ENCODE results near the gene GSS. TPM values are rescaled to one million over a fixed set of nuclear protein-coding genes. Genes with fewer than 3 reads are reported as not detected.

GSS gene
- total RNA-seq, 4 donors from 2014 or later: 14.1 to 33.0 (median 23.8) TPM

DNA sequence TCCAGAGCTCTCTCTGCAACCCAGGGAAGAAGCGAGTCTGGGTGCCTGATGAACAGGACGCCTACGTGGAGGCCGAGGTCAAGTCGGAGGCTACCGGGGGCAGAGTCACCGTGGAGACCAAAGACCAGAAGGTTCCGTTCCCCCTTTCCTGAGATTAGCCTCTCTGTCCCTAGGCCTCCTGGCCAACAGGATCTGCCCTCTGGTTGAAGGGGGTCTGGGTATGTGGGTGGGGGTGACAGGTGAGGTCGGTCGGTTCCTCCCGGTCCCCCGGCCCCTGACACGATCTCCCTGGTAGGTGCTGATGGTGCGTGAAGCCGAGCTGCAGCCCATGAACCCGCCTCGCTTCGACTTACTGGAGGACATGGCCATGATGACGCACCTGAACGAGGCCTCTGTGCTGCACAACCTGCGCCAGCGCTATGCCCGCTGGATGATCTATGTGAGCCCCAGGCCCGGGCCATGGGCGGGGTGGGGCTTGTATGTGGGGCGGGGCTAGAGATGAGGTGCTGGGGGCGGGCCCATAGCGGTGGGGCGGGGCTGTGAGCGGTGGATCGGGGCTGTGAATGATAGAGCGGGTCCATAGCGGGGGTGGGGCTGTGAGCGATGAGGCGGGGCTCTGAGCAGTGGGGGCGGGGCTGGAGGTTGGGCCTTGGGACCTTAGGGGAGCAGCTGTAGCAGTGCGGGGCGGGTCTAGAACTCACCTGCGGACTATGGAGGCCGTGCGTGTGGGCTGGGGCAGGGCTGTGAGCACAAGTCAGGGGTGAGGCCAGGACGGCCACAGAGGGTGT is 24.0 kb upstream of the GSS start:
- no peaks in the 10 kb centered on the region for H3K36me3 ChIP-seq
- H3K4me1 ChIP-seq: peaks cover 41 to 46% of the 10 kb centered on the region in 2 donors
- in situ Hi-C loops (cut with MboI; ENCODE audit: low sequenced_read_pairs in 4 of 4) (no loop called here), intact Hi-C loops (cut with DNase I; ENCODE audit: low total_unique reads) (loop anchor here (2.0 kb wide), 2 partner anchors 29 to 41 kb away; no protein-coding TSS in a partner anchor)
- H3K4me3 ChIP-seq: no peak overlapping the region
- H3K27ac ChIP-seq: peak overlapping the region; percentile 89 to 99 (median 94)
- DNase-seq (peak; percentile 51 to 85), ATAC-seq (peak in 1 of 2 donors; percentile 12)
- H3K9me3 ChIP-seq: no peaks in the 10 kb centered on the region
- H3K27me3 ChIP-seq: peaks cover 0 to 7% (median 0%) of the 10 kb centered on the region in 3 donors
- peak in 1 of 2 donors; percentile 64 for TF ChIP-seq POLR2A (IDR thresholded peaks at IDR 0.05)
- TF ChIP-seq, protein P1, sequence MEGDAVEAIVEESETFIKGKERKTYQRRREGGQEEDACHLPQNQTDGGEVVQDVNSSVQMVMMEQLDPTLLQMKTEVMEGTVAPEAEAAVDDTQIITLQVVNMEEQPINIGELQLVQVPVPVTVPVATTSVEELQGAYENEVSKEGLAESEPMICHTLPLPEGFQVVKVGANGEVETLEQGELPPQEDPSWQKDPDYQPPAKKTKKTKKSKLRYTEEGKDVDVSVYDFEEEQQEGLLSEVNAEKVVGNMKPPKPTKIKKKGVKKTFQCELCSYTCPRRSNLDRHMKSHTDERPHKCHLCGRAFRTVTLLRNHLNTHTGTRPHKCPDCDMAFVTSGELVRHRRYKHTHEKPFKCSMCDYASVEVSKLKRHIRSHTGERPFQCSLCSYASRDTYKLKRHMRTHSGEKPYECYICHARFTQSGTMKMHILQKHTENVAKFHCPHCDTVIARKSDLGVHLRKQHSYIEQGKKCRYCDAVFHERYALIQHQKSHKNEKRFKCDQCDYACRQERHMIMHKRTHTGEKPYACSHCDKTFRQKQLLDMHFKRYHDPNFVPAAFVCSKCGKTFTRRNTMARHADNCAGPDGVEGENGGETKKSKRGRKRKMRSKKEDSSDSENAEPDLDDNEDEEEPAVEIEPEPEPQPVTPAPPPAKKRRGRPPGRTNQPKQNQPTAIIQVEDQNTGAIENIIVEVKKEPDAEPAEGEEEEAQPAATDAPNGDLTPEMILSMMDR (IDR thresholded peaks at IDR 0.05 in 4 of 5, conservative IDR thresholded peaks at IDR 0.05 in 1 of 5): no peak

DNA sequence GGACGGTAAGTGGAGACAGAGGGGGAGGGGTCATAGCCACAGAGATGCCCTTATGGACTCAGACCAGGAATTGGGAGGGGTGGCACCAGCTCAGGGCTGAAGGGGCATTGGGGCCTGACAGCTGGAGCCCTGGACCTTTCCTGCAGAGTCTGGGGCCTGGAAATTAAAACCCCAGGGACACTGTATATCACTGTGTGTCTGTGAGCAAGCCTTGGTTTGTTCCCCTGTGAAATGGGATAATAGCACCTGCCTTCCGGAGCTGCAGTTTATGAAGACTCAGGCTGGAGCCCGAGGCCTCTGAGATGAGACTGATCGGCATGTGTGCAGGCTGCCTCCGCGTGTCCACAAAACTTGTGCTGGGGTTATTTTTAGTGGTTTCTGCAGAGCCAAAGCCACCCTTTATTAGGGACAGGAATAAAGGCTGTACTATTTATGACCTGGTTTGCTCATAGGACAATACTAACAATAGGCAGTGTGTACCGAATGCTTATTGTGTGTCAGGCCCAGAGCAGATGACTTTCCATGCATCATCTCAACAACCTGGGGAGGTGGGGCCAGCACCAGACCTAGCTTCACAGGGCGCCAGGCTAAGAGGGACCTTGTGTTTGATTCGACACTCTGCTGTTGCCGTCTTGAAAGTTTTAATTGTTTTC is 22.6 kb upstream of the GSS start:
- peak; percentile 69 to 82 for TF ChIP-seq POLR2A (IDR thresholded peaks at IDR 0.05)
- TF ChIP-seq, protein P1 (IDR thresholded peaks at IDR 0.05 in 4 of 5, conservative IDR thresholded peaks at IDR 0.05 in 1 of 5): no peak
- peak; percentile 74 to 85 for DNase-seq

DNA sequence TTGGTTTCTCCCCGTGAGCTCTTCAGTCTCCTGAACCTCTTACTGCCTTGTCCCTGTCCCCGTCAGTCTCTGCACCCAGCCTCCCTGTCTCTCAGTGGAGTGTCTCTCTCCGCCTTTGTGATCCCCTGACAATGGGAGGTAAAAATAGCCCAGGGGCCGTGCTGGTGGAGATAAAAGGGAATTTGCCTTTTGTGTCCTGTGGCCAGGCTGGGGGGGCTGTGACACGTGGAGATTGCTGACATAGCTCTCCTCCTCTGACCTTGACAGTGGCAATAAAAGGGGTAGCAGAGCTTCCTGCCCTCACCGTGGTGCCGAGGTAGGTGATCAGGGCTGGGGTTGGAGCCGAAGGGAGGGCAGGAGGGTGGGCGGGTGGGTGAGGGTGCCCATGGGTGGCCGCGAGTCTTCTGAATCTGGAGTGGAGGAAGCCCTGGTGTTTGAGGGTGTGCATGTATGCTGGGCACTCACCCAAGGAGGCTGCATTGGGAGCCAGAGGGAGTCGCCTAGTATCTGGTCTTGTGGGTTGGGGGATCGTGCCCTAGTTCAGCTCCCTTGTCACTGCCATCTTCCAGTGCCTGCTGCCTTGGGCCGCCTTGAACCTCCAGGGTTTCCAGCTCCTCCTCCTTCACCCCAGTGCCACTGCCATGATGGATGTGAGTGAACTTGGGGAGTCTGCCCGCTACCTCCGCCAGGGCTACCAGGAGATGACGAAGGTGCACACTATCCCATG is 21.9 kb upstream of the GSS start:
- TF ChIP-seq, protein P1 (IDR thresholded peaks at IDR 0.05 in 4 of 5, conservative IDR thresholded peaks at IDR 0.05 in 1 of 5): no peak
- TF ChIP-seq POLR2A (IDR thresholded peaks at IDR 0.05): no peak
- DNase-seq: peak in 1 of 2 donors; percentile 38
- peak in 1 of 2 donors; percentile 6 for ATAC-seq
- Histone ChIP-seq H3K9me3 (no peaks in the 10 kb centered on the region), H3K27ac (peak overlapping the region; percentile 89 to 99 (median 94)), H3K27me3 (no peaks in the 10 kb centered on the region), H3K4me3 (no peak overlapping the region), H3K4me1 (peaks cover 27 to 28% of the 10 kb centered on the region in 2 donors), H3K36me3 (no peaks in the 10 kb centered on the region)
- in situ Hi-C loops (cut with MboI; ENCODE audit: low sequenced_read_pairs in 4 of 4): no loop called here
- intact Hi-C loops (cut with DNase I; ENCODE audit: low total_unique reads): loop anchor here (2.0 kb wide), 2 partner anchors 31 to 43 kb away; no protein-coding TSS in a partner anchor

More for the DNA sequence above, 22.6 kb upstream of the GSS start:
- peak; percentile 86 for ATAC-seq
- H3K4me1 ChIP-seq: peaks cover 34 to 35% of the 10 kb centered on the region in 2 donors
- H3K9me3 ChIP-seq: no peaks in the 10 kb centered on the region
- in situ Hi-C loops (cut with MboI; ENCODE audit: low sequenced_read_pairs in 4 of 4) (no loop called here), intact Hi-C loops (cut with DNase I; ENCODE audit: low total_unique reads) (loop anchor here (2.0 kb wide), 2 partner anchors 31 to 43 kb away; no protein-coding TSS in a partner anchor)
- no peaks in the 10 kb centered on the region for H3K36me3 ChIP-seq
- no peaks in the 10 kb centered on the region for H3K27me3 ChIP-seq
- peak overlapping the region; percentile 89 to 99 (median 94) for H3K27ac ChIP-seq
- no peak overlapping the region for H3K4me3 ChIP-seq

DNA sequence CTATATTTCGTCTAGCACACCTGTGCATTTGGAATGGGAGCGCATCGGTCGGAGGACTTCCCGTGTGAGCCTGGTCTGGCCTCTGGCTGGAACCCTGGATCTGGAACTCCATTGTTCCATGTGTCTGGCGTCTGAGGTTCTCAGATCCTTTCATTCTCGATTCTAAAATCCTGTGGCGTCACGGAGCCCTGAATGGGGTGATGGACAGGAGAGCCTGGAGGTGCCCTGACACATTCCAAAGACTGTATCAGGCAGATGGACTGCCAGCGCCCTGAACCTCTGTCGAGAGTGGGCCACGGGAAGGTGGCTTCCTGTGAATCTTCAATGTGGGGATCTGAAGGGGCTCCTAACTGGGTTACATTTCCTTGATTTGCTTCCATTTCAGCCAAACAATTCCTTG is 20.7 kb upstream of the GSS start:
- intact Hi-C loops (cut with DNase I; ENCODE audit: low total_unique reads) (no loop called here), in situ Hi-C loops (cut with MboI; ENCODE audit: low sequenced_read_pairs in 4 of 4) (no loop called here)
- DNase-seq: no peak
- H3K9me3 ChIP-seq: no peaks in the 10 kb centered on the region
- no peak for ATAC-seq
- H3K4me1 ChIP-seq: peaks cover 18 to 19% of the 10 kb centered on the region in 2 donors
- H3K4me3 ChIP-seq: no peak overlapping the region
- TF ChIP-seq, protein P1 (IDR thresholded peaks at IDR 0.05 in 4 of 5, conservative IDR thresholded peaks at IDR 0.05 in 1 of 5): no peak
- no peak for TF ChIP-seq POLR2A (IDR thresholded peaks at IDR 0.05)
- H3K27me3 ChIP-seq: no peaks in the 10 kb centered on the region
- no peaks in the 10 kb centered on the region for H3K36me3 ChIP-seq
- H3K27ac ChIP-seq: peak overlapping the region; percentile 89 to 99 (median 94)
